Trophoblast cell (in vitro differentiated cells and primary cell): ENCODE results near the gene USP24.

Experiments
- DNase-seq, 2 donors: peaks; one replicate each; pipeline ENCODE4 v3.0.0-alpha.2; 2016
- H2AFZ ChIP-seq: 2 replicates; pipeline ENCODE4 v1.6.1; 2013; ENCODE audit warnings: low read length, moderate library complexity, mild to moderate bottlenecking; ENCODE audit not compliant: insufficient read depth, poor library complexity
- H2AK5ac ChIP-seq: 2 replicates; pipeline ENCODE4 v1.6.1; 2013; ENCODE audit warnings: mild to moderate bottlenecking, low read length
- H2BK120ac ChIP-seq: 2 replicates; pipeline ENCODE4 v1.6.1; 2013; ENCODE audit warnings: low read length, mild to moderate bottlenecking, moderate library complexity; ENCODE audit not compliant: insufficient read depth, poor library complexity
- H2BK12ac ChIP-seq: 2 replicates; pipeline ENCODE4 v1.6.1; 2013; ENCODE audit warnings: mild to moderate bottlenecking, low read length, moderate library complexity
- H2BK5ac ChIP-seq: 2 replicates; pipeline ENCODE4 v1.6.1; 2013; ENCODE audit warnings: low read length, low read depth, moderate library complexity, mild to moderate bottlenecking; ENCODE audit not compliant: poor library complexity
- H3K14ac ChIP-seq: 2 replicates; pipeline ENCODE4 v1.6.1; 2013; ENCODE audit warnings: mild to moderate bottlenecking, low read length
- H3K18ac ChIP-seq: 2 replicates; pipeline ENCODE4 v1.6.1; 2013; ENCODE audit warnings: mild to moderate bottlenecking, low read length
- H3K23ac ChIP-seq: 2 replicates; pipeline ENCODE4 v1.6.1; 2013; ENCODE audit warnings: low read length
- H3K27ac ChIP-seq: 2 replicates; pipeline ENCODE4 v1.5.1; 2013; ENCODE audit warnings: low read depth, mild to moderate bottlenecking, inconsistent platforms, low read length, moderate library complexity
- H3K27me3 ChIP-seq: 2 replicates; pipeline ENCODE4 v1.6.1; 2013; ENCODE audit warnings: inconsistent platforms, mild to moderate bottlenecking, low read length, moderate library complexity; ENCODE audit not compliant: insufficient read depth
- H3K36me3 ChIP-seq, 2 experiments: 1 replicate in 1 of 2; 2 replicates in 1 of 2; pipeline ENCODE4 v1.6.1; 2013; ENCODE audit warnings: low read length in 2 of 2, mild to moderate bottlenecking in 2 of 2, moderate library complexity in 1 of 2; ENCODE audit not compliant: insufficient read depth in 2 of 2, control insufficient read depth in 1 of 2
- H3K4ac ChIP-seq: 2 replicates; pipeline ENCODE4 v1.6.1; 2013; ENCODE audit warnings: low read depth, mild to moderate bottlenecking, low read length, moderate library complexity
- H3K4me1 ChIP-seq, 2 experiments: 1 replicate in 1 of 2; 2 replicates in 1 of 2; pipeline ENCODE4 v1.6.1; 2013; ENCODE audit warnings: low read length in 2 of 2, mild to moderate bottlenecking in 2 of 2, moderate library complexity in 1 of 2; ENCODE audit not compliant: insufficient read depth in 2 of 2, control insufficient read depth in 1 of 2
- H3K4me2 ChIP-seq: 2 replicates; pipeline ENCODE4 v1.6.1; 2013; ENCODE audit warnings: inconsistent platforms, mild to moderate bottlenecking, low read length, moderate library complexity
- H3K4me3 ChIP-seq: 2 replicates; pipeline ENCODE4 v1.5.1; 2013; ENCODE audit warnings: mild to moderate bottlenecking, low read depth, low read length, inconsistent platforms
- H3K79me1 ChIP-seq: one replicate; pipeline ENCODE4 v1.6.1; 2013; ENCODE audit warnings: low read length
- H3K79me2 ChIP-seq: 2 replicates; pipeline ENCODE4 v1.6.1; 2013; ENCODE audit warnings: low read length, mild to moderate bottlenecking; ENCODE audit not compliant: control insufficient read depth, insufficient read depth, poor library complexity
- H3K9ac ChIP-seq: 2 replicates; pipeline ENCODE4 v1.6.1; 2013; ENCODE audit warnings: mild to moderate bottlenecking, low read length
- H3K9me3 ChIP-seq: 2 replicates; pipeline ENCODE4 v1.6.1; 2013; ENCODE audit warnings: low read depth, mild to moderate bottlenecking, control low read depth, inconsistent platforms, low read length; ENCODE audit not compliant: insufficient read depth
- H4K12ac ChIP-seq: 2 replicates; pipeline ENCODE4 v1.6.1; 2013; ENCODE audit warnings: low read depth, mild to moderate bottlenecking, low read length, moderate library complexity
- H4K8ac ChIP-seq: 2 replicates; pipeline ENCODE4 v1.6.1; 2013; ENCODE audit warnings: low read depth, mild to moderate bottlenecking, low read length, moderate library complexity
- H4K91ac ChIP-seq: one replicate; pipeline ENCODE4 v1.6.1; 2013; ENCODE audit warnings: low read depth, mild to moderate bottlenecking, low read length, moderate library complexity
- WGBS: extraction: QIAGEN DNeasy Blood & Tissue Kit; methylation state at CpG from one replicate; pipeline ENCODE4 v1.1.7; 2013; ENCODE audit warnings: missing lambda C conversion rate; ENCODE audit not compliant: insufficient read length, insufficient coverage; ENCODE audit errors: extremely low coverage; 5-methylcytosine and 5-hydroxymethylcytosine counted together

Gene USP24

GRCh38 chr1:55081905-55082296, 133.3 kb downstream of the USP24 start:
- Histone ChIP-seq H3K4me3 (no peak overlapping the region), H3K36me3 (peaks cover 10 to 35% of the 10 kb centered on the region in 2 experiments), H3K79me1 (no peaks in the 10 kb centered on the region), H4K12ac (no peak overlapping the region), H3K18ac (no peak overlapping the region), H3K9ac (no peak overlapping the region), H3K27ac (no peak overlapping the region), H3K9me3 (no peaks in the 10 kb centered on the region), H4K8ac (no peak overlapping the region), H2BK120ac (no peak overlapping the region), H2AFZ (no peak overlapping the region), H3K4me1 (no peaks in the 10 kb centered on the region), H3K14ac (no peak overlapping the region), H4K91ac (no peak overlapping the region), H2BK5ac (no peak overlapping the region), H2BK12ac (no peak overlapping the region), H3K79me2 (no peaks in the 10 kb centered on the region), H3K23ac (no peak overlapping the region), H3K4me2 (no peak overlapping the region), H2AK5ac (no peak overlapping the region), H3K4ac (no peak overlapping the region), H3K27me3 (no peaks in the 10 kb centered on the region)
- no peak for DNase-seq
- no CpG with 5 or more reads among the region's 2 CpGs for WGBS

DNA sequence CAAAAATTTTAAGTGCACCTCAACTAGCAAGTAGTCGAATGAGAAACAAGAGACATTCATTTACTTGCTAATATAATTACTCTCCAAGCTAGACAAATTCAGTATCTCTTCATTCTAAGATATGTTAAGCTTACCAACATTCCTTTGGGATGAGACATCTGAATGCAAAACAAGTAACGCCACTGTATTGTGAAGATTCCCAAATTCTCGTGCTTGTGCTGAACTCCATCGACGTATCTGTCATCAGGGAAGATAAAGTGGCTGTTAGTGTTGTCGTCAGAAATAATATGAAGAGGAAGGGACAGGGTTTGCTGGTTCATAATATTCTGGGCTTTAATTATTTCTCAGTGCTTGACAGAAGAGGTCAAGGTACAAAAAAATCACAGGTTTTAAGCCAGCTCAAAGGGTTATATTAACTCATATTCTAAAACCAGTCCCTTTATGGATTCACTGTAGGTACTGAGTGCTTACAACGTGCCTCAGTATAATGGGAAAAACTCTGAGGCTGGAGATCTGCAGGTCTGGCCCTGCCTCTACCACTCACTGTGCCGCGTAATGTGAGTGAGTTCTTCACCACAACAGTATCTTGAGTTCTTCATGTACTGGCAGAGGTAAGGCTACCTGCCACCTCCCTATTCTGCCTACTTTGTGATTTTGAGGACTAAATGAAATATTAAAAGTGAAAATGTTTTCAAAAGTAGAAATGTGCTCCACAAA, 133.8 kb downstream of the USP24 start:
- DNase-seq: peak in 1 of 2 donors; percentile 65
- Histone ChIP-seq H3K23ac (no peak overlapping the region), H2AFZ (no peak overlapping the region), H3K14ac (no peak overlapping the region), H3K9me3 (no peaks in the 10 kb centered on the region), H4K12ac (no peak overlapping the region), H2BK5ac (no peak overlapping the region), H3K27me3 (no peaks in the 10 kb centered on the region), H3K18ac (no peak overlapping the region), H3K36me3 (peaks cover 11 to 37% of the 10 kb centered on the region in 2 experiments), H2BK12ac (no peak overlapping the region), H3K4me1 (no peaks in the 10 kb centered on the region), H3K9ac (no peak overlapping the region), H2BK120ac (no peak overlapping the region), H3K4me3 (no peak overlapping the region), H3K27ac (no peak overlapping the region), H3K79me1 (no peaks in the 10 kb centered on the region), H4K91ac (no peak overlapping the region), H3K79me2 (no peaks in the 10 kb centered on the region), H2AK5ac (no peak overlapping the region), H3K4ac (no peak overlapping the region), H3K4me2 (no peak overlapping the region), H4K8ac (no peak overlapping the region)
- no CpG with 5 or more reads among the region's 9 CpGs for WGBS

GRCh38 chr1:55079651-55080050, 135.5 kb downstream of the USP24 start:
- no peak for DNase-seq
- no peak overlapping the region for H3K4me2 ChIP-seq
- H3K4me1 ChIP-seq: no peaks in the 10 kb centered on the region
- H2BK5ac ChIP-seq: no peak overlapping the region
- H3K14ac ChIP-seq: no peak overlapping the region
- H3K79me2 ChIP-seq: no peaks in the 10 kb centered on the region
- no peak overlapping the region for H2BK12ac ChIP-seq
- no peak overlapping the region for H3K4me3 ChIP-seq
- no peaks in the 10 kb centered on the region for H3K9me3 ChIP-seq
- no peak overlapping the region for H2AFZ ChIP-seq
- H3K27ac ChIP-seq: no peak overlapping the region
- H2AK5ac ChIP-seq: no peak overlapping the region
- H3K27me3 ChIP-seq: no peaks in the 10 kb centered on the region
- no peaks in the 10 kb centered on the region for H3K79me1 ChIP-seq
- no peak overlapping the region for H4K8ac ChIP-seq
- H3K9ac ChIP-seq: no peak overlapping the region
- H3K23ac ChIP-seq: no peak overlapping the region
- WGBS: no CpG with 5 or more reads among the region's 7 CpGs
- H4K12ac ChIP-seq: no peak overlapping the region
- no peak overlapping the region for H2BK120ac ChIP-seq
- peaks cover 14 to 32% of the 10 kb centered on the region in 2 experiments for H3K36me3 ChIP-seq
- H3K18ac ChIP-seq: no peak overlapping the region
- H3K4ac ChIP-seq: no peak overlapping the region
- H4K91ac ChIP-seq: no peak overlapping the region

- Histone ChIP-seq H3K18ac (no peak overlapping the region), H2AFZ (no peak overlapping the region), H3K36me3 (peaks cover 12 to 32% of the 10 kb centered on the region in 2 experiments), H3K9me3 (no peaks in the 10 kb centered on the region), H3K9ac (no peak overlapping the region), H3K23ac (no peak overlapping the region), H2BK120ac (no peak overlapping the region), H2AK5ac (no peak overlapping the region), H2BK5ac (no peak overlapping the region), H3K79me1 (no peaks in the 10 kb centered on the region), H3K4me1 (no peaks in the 10 kb centered on the region), H2BK12ac (no peak overlapping the region), H3K79me2 (no peaks in the 10 kb centered on the region), H4K91ac (no peak overlapping the region), H3K4me3 (no peak overlapping the region), H3K4me2 (no peak overlapping the region), H3K27me3 (no peaks in the 10 kb centered on the region), H4K12ac (no peak overlapping the region), H4K8ac (no peak overlapping the region), H3K4ac (no peak overlapping the region), H3K14ac (no peak overlapping the region), H3K27ac (no peak overlapping the region)
- no peak for DNase-seq
- no CpG with 5 or more reads among the region's 3 CpGs for WGBS
Measured at GRCh38 chr1:55078470-55078869, 136.7 kb downstream of the USP24 start.
